Stimulated activated CD4-positive, alpha-beta T cell treated with anti-CD3 and anti-CD28 coated beads, Interleukin-4, amount 100 ng/mL, for 4 hours (primary cell): Measurements from ENCODE around the gene OR2H1.
"Not testable (repeated sequence)": the region's sequence is repeated elsewhere in the genome, so short reads cannot be mapped to it uniquely, and the experiment has no call there.

ENCODE experiments used
- DNase-seq, 2 experiments: peaks; one replicate each; pipeline ENCODE4 v3.0.0-alpha.2; 2020

Gene OR2H1

DNA sequence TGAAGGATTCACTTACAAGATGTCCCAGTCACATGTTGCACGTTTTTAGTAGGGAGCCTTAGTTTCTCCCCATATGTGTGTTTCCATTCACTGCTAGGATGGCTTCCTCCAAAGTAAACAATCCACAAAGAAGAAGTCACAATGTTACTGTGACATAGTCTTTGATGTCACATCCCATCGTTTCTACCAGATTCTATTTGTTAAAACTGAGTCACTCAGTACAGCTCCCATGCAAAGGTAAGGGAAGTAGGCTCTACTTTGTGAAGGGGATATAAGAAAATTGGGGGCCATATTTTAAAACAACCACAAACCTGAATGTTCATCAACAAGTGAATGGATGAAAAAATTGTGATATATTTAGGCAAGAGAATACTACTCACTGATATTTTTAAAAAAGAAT is at the start of gene OR2H1, which contains the start of gene OR11A1:
Gene OR2H1 (plus strand): TSS at position 185 of the 400 bp plus-strand sequence. CDS start 4,615 bp downstream, outside the sequence.
Gene OR11A1 (minus strand): TSS at position 101 of the 400 bp plus-strand sequence. CDS start 29,430 bp downstream, outside the sequence.
- no peak for DNase-seq

DNA sequence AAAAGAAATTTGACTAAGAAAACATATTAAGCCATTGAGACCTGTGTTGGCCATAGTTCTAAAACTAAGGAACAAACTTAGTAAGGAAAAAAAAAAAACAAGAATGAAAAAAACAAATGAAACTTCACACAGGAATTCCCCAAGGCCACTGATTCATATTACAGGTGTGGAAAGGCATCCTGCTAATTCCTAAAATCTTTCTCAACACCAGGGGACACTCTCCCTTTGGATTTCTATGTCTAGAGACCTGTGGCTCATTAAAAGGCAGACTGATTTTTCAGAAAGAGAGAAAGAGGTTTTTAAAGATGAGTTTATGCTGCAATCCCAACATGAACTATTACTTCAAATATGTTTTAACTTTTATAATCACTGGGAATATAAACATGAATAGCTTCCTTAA is 42.4 kb upstream of the OR2H1 start, which contains the start of gene OR12D1:
Gene OR12D1 (plus strand): TSS at position 341 of the 400 bp plus-strand sequence.
- no peak for DNase-seq

DNA sequence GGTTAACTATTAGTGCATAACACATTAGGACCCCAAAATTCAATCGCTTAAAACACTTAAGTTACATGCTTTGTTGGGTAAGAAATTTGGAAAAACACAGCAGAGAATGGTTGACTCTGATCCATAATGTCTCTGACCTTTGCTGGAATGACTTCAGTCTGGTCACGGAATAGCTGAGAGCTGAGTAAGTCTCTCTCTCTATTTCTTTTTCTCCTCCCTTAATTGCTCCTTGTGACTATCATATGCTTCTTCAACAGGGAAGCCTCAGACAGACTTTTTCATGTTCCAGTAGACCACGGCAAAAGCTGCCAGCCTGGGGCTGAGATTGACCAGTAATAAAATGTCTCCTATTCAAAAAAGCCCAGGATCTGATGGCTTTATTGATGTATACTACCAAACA is 37.4 kb upstream of the OR2H1 start:
- no peak for DNase-seq

DNA sequence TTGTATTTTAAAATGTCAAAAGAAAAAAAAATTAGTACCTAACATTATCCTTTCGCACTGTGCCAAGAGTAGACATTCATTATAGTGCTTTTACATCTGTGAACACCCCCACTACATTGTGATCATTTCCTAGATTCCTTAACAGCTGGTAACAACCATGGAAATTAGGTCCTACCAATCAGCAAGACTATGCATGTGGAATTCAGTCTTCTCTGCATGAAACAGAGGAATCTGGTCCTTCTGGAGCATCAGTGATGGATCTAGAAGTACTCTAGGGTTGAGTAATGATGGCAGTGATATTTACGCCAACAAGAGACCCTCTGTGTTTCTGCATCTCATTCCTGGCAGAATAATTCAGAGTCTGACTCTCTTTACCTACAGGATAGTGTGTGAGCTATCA is 32.8 kb upstream of the OR2H1 start:
- no peak for DNase-seq

DNA sequence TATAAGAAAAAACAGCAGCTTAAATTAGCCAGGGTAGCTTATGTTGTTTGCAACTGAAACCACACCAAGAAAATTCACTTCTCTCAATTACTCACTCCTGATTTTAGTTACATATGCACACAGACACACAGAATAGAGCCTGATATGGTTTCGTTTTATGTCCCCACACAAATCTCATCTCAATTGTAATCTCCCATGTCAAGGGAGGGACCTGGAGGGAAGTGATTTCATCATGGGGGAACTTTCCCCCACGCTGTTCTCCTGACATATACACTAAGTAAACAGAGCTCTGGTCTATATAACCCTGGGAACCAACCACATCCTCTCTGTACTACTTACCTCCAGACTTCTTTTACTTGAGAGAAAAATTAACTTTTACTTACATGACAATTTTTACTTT is 32.4 kb upstream of the OR2H1 start:
- no peak for DNase-seq

DNA sequence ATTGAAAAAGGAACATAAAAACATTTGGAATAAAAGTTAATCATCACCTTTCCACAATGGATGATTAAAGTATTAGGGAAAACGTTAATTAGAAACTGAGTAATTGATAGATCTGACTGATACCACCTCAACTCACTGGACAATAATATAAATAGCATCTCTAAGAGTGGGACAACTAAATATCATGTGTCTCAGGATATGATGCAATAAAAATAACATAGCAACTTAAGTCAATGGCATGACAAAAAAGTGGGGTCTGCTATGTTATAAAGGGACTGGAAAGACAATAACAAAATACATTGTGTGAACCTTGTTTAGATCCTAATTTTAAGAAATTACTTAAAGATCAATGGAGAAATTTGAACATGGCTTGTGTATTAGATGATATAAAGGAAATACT is 31.9 kb upstream of the OR2H1 start:
- no peak for DNase-seq

DNA sequence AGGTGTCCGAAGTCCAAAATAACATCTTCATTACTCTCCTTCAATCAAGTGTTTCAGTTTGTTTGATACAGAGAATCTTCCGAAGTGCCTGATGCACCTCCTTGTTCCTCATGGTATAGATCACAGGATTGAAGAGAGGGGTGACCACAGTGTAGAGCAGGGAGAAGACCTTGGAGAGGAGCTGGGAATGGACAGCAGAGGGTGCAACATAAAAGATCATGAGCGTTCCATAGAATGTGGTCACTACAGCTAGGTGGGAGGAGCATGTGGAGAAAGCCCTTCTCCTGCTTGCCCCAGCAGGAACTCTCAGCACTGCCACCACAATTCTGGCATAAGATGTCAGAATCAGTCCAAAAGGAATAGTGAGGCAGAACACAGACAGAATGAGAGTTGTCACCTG is 30.3 kb upstream of the OR2H1 start:
- DNase-seq, result no peak

DNA sequence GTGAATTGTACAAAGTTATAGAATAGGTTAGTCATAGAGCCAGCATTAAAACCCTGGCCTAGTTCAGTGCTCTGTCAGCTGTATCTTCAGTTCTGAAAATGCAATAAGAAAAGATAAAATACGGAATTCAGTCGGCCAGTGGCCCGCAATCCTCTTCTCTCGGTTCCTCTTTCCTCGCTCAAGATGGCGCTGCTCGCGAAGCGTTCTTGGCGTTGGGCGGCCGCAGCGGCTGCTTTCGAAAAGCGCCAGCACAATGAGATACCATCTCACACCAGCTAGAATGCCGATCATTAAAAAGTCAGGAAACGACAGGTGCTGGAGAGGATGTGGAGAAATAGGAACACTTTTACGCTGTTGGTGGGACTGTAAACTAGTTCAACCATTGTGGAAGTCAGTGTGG is 20.2 kb upstream of the OR2H1 start:
- not testable (repeated sequence) for DNase-seq

DNA sequence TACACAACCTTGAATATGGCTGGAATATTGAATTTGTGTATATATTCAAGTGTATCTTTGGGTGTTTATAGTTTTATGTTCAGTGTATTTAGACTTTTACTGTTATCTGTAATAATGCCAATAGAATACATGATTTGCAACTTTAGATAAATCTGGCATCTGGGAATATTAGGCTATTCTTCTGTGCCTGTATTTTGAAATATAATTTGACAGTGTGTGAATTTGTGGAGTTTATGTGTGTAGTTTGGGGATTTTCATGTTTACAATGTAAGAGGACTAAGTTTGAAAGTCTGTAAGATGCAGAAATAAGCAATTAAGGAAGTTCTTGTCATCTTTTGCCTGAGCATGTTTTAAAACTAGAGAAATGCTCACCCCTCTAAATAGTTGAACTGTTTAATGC is 17.9 kb upstream of the OR2H1 start, which contains the start of gene OR10C1:
Gene OR10C1 (plus strand): TSS at position 301 of the 400 bp plus-strand sequence. CDS start 710 bp downstream, outside the sequence.
- DNase-seq, result no peak

DNA sequence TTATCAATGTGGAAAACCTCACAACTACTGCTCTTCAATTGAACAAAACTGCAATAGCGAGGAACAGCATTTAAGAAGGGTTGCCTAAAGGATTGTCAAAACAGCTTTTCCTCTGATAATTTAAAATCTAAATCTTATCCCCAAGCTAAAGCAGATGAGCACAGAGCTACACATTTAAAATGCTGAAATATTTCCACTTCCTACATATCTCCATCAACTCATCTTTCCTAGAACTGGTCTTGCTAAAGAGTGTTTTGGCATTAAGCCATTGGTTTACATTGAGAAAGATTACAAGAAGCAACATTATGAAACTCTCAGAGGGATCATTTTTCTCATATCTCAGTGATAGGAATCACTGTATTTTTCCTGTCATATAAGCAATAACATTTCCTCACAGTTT is 14.2 kb upstream of the OR2H1 start:
- no peak for DNase-seq

DNA sequence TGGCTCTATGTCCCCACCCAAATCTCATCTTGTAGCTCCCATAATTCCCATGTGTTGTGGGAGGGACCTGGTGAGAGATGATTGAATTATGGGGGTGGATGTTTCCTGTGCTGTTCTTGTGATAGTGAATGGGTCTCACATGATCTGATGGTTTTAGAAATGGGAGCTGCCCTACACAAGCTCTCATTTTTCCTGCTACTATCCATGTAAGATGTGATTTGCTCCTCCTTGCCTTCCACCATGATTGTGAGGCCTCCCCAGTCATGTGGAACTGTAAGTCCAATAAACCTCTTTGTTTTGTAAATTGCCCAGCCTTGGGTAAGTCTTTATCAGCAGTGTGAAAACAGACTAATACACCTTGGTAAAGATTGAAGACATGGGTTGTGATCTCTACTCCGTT is 12.9 kb upstream of the OR2H1 start:
- DNase-seq, result not testable (repeated sequence)

DNA sequence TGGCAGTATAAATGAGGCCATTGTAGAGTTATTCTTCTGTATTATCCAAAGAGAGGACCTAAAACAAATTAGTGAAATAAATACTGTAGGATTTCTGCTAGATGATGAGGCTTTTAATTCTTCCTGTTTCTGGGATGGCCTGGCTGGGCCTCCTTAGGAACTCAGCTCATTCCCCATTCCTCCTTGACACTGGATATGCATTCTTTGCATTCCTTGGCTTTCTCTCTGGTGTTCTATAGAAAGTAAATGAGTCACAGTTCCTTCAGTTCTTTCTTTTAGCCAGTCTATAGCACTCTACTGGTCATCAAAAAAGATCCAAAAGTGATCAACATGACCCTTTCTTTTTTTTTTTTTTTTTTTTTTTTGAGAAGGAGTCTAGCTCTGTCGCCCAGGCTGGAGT is 9.3 kb upstream of the OR2H1 start:
- DNase-seq, result no peak

DNA sequence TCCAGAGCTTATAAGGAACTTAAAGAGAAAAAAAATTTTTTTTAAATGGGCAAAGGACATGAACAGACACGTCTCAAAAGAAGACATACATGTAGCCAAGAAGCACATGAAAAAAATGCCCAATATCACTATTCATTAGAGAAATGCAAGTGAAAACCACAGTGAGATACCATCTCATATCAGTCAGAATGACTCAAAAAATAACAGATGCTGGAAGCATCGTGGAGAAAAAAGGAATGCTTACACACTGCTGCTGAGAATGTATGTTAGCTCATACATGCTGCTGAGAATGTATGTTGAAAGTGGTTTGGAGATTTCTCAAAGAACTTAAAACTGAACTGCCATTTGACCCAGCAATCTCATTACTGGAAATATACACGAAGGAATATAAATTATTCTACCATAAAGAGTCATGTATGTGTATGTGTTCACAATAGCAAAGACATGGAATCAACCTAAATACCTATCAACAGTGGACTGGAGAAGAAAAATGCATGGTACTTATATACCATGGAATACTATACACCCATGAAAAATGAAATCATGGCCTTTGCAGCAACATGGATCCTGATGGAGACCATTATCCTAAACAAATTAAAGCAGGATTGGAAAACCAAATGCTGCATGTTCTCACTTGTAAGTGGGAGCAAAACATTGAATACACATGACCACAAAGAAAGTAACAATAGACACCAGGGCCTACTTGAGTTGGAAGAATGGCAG is 5.3 kb upstream of the OR2H1 start:
- no peak for DNase-seq

DNA sequence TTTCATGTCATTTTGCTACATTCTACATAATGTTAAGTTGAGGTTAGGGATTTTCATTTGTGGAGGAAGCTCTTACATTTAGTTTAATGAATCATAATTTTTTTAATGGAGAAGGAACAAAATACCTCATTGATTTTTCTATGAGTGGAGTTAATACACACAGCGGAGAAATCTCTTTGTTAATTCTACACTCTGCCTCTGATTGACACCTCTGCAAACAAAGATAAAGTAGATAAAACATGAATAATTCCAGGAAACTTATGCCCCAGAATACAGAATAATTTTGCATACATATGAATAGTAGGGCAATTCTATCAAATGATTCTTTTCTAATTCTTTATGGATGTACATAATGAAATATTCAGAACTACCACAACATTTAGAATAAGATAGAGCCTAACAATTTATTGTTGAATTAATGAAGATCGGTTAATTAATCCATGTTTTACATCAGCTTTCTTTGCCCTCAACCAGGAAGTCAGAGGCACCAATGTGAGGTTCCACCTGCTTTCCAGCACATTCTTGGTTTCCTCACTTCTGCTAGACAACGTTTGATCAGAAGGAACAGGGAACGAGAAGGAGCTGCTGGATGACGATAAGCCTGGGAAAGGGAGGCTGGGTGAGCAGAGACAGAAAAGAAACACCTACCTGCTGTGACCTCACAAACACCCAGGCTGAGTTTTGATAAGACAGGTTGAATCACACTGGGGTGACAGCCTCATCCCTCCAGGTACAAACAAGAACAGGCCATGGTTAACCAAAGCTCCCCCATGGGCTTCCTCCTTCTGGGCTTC is 4.3 kb downstream of the OR2H1 start:
- no peak for DNase-seq

DNA sequence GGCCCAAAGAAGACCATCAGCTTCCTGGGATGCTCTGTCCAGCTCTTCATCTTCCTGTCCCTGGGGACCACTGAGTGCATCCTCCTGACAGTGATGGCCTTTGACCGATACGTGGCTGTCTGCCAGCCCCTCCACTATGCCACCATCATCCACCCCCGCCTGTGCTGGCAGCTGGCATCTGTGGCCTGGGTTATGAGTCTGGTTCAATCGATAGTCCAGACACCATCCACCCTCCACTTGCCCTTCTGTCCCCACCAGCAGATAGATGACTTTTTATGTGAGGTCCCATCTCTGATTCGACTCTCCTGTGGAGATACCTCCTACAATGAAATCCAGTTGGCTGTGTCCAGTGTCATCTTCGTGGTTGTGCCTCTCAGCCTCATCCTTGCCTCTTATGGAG is 5.1 kb downstream of the OR2H1 start:
- no peak for DNase-seq

DNA sequence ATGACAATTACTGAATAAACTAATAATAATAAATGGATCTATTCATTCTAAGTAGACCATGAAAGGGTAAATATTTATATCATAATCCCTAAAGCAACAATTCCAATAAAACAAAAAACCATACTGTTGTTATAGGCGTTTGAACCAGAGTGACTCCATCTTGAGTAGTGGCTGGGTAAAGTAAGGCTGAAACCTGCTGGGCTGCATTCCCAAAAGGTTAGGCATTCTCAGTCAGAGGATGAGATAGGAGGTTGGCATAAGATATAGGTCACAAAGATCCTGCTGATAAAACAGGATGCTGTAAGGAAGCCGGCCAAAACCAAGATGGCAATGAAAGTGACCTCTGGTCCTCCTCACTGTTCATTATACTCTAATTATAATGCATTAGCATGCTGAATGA is 8.3 kb downstream of the OR2H1 start:
- DNase-seq, result no peak

DNA sequence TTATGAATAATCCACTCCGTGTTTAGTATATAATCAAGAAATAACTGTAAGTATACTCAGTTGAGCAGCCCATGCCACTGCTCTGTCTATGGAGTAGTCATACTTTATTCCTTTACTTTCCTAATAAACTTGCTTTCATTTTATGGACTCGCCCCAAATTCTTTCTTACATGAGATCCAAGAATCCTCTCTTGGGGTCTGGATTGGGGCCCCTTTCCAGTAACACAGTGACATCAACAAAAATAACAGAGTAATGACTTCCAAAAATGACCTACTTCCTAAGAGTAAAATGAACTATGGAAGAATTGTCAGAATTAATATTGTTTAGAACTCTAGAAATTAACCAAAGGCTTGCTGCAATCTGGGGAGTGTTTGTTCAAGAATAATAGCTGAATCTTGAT is 8.8 kb downstream of the OR2H1 start:
- no peak for DNase-seq

DNA sequence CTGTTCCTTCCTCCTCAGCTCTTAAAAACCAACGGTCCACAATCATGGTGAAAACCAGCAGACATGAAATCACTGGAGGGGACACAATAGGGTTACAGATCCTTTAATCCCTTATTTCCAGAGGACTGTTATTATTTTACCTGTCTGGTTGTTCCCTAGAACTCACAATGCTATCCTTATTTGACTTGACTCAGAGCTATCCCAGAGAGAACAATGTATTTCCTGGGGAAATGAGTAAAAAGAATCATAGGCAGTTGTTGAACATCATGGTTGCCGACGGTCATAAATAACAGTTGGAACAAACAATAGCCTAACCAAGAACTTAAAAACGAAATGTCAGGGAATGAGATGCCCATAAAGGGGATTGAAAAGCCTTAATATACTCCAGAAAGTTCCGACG is 9.3 kb downstream of the OR2H1 start:
- DNase-seq, result no peak

DNA sequence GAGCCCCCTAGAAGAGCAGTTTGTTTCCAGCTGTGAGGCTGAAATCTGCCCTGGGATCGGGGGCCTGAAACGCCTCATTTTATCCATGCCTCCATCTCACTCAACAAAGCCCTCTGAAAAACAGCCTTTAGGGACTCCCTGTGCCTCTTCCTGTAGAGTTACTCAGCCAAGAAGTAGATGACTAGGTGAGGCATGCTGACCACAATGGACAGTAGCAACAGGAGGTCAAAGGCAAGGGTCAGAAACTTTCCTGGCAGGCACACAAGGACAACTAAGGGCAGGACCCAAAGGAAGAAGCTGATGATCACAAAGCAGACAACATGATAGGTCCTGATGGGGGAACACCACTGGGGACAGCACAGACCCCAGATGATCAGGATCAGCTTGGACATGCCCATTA is 18.0 kb downstream of the OR2H1 start:
- DNase-seq, result no peak

DNA sequence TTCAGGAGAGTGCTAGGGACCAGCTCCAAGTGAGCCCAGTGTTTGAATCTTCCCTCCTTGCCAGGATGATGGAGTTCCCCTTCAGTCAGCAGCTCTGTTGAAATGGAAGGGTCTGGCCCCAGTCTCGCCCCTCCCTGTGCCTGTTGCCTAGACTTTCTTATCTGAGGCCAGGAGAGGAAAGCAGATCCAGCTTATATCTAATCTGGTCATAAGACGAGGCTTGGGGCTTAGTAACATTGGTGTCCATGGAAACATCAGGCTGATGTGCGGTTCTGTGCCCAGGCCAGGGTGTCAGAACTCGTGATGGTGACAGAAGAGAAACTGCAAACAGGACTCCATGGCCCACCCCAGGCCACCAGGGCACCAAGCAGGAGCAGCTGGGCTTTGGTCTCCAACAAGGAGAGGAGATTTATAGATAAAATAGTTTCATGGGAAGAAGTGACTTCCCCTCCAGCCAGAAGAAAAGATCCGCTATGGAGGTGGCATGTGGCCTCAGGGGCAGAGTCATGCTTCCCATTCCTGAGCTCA is 21.0 kb downstream of the OR2H1 start:
- DNase-seq, result no peak

DNA sequence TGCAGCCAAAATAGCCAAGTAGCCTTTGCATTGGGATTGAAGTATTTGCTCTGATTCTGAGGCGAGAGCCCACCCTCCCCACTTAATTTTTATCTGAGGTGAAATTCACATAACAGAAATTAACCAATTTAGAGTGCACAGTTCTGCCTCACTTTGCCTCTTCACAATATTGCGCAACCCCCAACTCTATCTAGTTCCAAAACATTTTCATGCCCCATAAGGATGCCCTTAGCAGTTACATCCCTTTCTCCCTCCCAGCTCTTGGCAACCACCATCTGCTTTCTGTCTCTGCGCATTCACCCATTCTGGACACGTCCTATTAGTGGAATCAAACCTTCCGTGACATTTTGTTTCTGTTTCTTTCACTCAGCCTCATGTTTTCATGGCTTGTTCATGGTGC is 21.8 kb downstream of the OR2H1 start:
- no peak for DNase-seq

DNA sequence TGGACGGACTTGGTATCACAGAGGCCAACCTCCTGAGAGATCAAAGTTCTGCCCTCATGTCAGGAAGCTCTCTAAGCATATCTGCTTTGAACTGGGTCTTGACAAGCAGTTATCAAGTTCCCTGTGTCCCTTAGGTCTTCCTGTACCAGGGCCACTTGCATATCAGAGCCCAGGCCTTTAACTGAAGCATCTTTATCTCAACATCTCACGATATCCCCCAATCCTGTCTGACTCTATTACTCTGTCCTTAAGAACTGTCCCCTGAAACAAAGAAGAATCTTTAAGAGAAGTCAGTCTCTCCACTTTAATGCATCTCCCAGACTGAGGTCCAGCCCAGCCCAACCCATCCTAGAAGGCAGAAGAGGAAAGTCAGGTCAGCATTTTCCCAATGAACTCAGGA is 22.6 kb downstream of the OR2H1 start:
- no peak for DNase-seq

DNA sequence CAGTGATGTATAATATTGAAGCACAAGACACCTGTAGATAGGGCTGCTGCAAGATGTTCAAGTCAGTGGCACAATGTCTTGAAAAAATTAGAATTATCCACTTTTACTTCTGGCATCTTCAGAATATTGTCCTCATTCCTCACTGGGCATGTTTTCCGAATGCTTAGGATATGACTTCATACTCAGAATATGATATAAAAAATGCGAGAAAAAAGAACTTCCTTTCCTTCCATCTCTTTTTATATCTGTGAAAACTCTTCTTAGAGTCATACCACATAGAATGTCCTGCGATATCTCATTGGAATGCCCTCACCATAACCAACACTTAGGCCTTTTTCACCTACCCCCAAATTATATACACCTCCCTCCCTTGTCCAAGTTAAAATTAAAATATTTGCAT is 26.2 kb downstream of the OR2H1 start:
- no peak for DNase-seq

DNA sequence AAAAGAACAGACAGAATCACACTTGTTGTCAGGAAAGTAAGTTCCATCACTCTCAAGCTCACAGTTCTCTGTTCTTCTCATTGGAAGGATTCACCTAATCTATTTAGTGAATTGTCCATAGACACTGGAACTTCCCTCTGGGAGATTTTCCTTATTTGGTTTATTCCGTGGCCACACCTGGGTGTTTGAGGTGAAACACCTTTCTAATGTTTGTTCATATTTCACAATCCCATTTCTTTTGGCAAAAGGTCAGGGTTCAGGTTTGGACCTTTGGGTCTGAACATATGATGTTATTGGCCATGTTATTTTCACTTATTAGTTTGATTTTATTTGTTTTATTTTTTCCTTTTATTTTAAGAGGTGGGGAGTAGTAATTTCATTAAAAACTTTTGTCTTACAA is 26.8 kb downstream of the OR2H1 start:
- no peak for DNase-seq
